DMS79 (cell line): Measurements from ENCODE around the gene LPCAT2.

Source experiments
- DNase-seq: peaks from one replicate; lab custom pipeline; 2025; lab: John Stamatoyannopoulos, UW

Gene LPCAT2

DNA sequence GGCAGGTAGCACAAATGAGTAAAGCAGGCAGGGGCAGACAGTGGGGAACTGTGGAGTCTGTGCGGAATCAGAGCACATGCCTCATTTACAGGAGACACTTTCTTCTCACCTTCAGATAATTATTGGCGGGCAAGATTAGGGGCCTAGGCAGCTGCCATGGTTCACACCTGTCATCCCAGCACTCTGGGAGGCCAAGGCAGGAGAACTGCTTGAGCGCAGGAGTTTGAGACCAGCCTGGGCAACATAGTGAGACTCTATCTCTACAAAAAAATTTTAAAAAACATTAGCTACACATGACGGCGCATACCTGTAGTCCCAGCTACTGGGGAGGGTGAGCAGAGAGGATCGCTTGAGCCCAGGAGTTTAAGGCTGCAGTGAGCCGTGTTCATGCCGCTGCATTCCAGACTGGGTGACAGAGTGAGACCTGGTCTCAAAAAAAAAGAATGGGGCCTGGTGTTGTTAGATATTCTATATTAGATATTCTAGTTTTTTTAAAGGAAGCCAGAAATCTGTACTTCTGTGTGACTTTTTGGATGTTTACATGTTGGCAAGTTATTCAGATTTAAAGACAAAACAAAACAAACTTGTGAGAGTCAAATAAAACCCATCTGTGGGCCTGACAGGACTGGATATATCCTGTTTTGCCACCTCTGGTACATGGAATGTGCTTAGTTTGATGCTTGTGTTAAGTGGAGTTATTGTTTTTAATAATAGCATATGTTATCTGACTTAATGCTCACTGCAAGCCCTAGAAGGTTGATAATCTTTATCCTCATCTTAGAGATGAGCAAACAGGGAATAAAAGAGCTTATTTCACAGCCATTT is 4.9 kb upstream of the LPCAT2 start:
- no peak for DNase-seq

DNA sequence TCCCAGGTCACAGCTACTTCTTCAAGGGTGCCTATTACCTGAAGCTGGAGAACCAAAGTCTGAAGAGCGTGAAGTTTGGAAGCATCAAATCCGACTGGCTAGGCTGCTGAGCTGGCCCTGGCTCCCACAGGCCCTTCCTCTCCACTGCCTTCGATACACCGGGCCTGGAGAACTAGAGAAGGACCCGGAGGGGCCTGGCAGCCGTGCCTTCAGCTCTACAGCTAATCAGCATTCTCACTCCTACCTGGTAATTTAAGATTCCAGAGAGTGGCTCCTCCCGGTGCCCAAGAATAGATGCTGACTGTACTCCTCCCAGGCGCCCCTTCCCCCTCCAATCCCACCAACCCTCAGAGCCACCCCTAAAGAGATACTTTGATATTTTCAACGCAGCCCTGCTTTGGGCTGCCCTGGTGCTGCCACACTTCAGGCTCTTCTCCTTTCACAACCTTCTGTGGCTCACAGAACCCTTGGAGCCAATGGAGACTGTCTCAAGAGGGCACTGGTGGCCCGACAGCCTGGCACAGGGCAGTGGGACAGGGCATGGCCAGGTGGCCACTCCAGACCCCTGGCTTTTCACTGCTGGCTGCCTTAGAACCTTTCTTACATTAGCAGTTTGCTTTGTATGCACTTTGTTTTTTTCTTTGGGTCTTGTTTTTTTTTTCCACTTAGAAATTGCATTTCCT is 3.4 kb upstream of the LPCAT2 start:
- no peak for DNase-seq

DNA sequence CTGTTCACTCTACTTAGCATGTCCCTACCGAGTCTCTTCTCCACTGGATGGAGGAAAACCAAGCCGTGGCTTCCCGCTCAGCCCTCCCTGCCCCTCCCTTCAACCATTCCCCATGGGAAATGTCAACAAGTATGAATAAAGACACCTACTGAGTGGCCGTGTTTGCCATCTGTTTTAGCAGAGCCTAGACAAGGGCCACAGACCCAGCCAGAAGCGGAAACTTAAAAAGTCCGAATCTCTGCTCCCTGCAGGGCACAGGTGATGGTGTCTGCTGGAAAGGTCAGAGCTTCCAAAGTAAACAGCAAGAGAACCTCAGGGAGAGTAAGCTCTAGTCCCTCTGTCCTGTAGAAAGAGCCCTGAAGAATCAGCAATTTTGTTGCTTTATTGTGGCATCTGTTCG is 2.8 kb upstream of the LPCAT2 start:
- no peak for DNase-seq

DNA sequence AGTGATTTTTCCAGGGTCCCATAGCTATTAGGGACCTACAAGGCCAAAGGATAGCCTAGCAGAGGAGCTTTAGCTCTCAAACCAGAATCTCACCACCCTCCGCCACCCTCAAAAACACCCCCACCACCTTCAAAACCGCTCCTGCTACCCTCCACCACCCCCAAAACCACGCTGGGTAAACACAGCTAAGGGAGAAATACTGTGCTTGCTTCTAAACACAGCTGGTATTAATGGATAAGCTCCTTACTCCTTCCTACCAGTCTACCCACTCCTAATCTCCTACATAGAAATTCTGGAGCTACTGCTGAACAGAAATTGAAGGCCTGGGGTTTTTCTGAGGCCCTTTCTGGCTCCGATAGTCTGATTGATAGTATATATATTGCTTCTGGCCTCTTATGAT is 2.2 kb upstream of the LPCAT2 start:
- no peak for DNase-seq

DNA sequence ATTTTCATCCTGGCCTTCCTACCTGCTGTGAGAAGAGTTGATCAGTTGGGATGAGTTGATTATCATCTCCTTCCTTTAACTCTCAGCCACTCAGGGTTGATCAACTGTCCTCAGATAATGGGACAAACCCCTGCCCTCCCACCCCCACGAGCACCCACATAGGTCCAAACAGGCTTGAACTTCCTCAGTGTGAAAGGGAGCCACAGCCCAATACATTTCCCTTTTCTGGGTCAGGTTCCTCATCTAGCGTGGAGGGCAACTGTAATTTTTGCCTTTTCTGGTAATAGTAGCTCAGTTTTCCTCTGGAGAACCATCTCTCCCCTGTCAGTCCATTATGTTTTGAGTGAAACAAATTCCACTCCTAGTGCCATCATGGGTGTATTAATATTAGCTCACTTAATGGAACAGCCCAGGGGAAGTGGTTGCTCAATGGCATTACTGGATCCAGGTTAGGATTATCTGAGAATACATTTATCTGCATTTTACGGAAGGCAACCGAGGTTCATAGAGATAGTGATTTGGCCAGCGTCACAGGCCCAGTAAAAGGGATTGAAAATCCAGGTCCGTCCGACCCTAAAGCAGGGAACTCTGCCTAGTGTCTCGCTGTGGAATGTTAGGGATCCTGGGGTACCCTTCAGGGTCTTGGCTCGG is 476 bp upstream of the LPCAT2 start:
- DNase-seq = no peak

DNA sequence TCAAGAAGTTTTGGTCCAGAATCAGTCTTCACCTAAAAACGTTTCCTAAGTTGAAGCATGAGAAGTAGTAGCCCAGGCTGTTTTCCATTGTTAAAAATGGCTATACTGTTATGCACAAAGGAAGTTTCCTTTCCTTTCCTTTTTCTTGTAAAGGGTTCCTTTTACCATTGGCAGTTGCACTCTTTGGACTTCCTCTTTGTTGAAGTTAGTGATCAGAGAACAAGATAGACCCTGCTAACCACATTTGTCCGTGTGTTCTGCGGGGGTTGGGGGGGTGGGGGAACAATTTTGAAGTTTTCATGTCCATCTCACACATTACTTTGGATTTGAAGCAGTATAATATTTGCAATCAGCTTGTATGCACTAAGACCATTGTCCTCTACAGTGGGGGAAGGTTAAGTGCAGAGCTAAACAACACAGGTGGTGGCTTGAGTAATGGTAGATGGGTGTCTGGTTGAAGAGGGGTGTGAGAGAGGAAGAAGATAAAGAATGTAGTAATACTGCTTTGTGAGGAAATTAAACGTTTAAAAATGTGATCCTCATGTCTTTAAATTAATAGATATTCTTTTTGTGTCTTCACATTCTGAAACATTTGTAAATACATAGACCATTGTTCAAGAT is 1.4 kb downstream of the LPCAT2 start:
- DNase-seq = no peak

DNA sequence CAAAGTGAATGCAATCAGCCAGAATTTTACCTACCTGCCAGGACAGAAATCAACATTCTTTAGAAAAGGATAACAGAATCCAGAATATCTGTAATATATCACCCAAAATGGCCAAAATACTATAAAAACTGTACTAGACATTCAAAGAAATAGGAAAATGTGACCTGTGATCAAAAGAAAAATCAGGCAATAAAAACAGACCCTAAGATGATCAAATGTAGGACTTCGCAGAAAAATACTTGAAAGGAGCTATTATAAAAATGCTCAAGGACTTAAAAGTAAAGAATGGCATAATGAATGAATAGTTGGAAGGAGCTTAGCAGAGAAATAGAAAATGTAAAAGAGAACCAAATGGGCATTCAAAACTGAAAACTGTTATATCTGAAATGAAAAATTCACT is 4.1 kb downstream of the LPCAT2 start:
- no peak for DNase-seq

DNA sequence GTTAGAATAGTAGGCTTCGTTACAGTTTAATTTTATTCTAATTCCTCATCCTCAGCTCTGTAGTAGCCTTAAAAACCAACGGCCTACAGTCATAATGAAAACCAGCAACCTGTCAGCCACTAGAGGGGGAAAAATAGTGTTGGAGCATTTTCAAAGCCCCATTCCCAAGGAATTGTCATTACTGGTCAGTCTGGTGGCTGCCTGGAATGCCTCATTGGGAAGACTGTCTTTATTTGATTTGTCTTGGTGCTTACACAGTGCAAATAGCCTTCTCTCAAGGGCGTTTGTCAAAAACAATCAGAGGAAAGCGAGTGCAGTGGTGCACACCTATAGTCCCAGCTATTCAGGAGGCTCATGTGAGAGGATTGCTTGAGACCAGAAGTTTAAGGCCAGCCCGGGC is 4.7 kb downstream of the LPCAT2 start:
- no peak for DNase-seq

DNA sequence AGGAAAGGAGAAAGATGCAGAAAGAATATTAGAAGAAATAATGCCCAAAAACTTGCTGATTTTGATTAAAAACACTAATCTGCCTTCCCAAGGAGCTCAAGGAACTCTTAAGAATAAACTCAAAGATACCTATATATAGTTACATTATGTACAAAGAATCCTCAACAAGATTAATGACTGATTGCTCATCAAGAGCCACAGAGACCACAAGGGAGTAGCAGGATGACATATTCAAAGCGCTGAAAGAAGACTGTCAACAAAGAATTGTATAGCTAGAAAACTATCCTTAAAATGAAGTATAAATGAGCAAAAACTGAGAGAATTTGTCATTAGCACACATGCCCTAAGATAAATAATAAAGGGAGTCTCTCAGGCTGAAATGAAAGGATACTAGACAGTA is 6.2 kb downstream of the LPCAT2 start:
- DNase-seq = no peak

DNA sequence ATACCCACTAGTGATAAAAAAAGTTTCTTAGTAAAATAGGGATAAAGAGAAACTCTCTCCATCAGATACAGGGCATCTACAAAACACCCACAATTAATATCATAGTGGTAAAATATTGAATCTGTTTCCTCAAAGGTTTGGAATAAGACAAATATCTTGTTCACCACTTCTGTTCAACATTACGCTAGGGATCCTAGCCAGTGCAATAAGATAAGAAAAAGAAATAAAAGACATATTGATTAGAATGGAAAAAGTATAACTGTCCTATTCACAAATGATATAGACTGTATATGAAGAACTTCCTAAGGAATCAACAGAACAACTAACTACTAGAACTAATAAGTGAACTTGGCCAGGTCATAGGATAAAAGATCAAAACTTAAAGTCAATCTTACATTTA is 12.9 kb downstream of the LPCAT2 start:
- no peak for DNase-seq

DNA sequence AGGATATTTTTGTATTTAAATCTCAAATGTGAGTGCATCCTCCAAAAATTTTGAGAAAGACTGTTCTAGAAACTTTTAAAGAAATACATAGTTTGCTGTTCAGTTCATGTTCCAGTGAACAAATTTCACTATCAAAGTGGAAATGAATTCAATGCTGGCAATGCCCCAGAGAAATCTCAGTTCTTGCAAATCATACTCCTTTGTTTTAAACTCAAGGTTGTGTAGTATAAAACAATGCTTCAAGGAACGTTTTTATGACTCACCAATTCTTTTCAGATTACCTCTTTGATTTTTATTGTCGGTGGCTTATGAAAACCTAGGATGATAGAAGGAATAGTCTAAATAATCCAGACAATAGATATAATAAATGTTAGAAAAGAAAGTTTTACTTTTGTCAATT is 17.6 kb downstream of the LPCAT2 start:
- DNase-seq = no peak

DNA sequence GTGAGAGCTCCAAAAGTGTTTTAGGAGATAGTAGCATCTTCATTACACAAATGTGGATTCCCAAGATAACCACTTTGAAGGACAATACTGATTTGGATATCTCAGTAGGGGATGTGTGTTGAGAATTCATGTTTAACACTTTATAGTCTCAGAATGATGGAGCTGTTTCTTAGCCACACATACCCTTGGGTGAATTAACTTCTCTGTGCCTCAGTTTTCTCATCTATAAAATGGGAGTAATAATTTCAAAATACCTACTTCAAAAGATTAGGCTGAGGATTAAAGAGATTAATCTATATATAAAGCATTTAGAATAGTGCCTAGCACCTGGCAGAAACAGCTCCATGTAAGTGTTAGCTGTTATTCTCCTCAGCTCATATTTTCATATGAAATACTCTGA is 19.0 kb downstream of the LPCAT2 start:
- no peak for DNase-seq

DNA sequence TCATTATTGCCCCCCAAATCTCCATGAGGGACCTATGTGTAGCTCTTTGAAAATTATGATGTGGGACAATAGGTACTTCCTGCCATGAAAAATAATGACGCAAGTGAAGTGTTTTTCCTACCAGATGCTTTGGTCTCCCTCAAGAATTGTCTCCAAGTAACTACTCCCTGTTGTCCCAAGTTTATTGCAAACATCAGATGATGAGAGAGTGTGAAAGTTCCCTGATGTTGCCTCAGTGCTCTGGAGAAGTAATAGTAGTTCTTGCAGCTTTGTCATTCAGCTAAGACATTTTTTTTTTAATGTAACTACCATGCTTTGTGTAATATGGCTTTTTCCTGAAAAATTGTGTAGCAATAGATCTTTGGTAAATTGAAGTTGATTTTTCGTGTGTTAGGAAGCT is 20.1 kb downstream of the LPCAT2 start:
- no peak for DNase-seq

DNA sequence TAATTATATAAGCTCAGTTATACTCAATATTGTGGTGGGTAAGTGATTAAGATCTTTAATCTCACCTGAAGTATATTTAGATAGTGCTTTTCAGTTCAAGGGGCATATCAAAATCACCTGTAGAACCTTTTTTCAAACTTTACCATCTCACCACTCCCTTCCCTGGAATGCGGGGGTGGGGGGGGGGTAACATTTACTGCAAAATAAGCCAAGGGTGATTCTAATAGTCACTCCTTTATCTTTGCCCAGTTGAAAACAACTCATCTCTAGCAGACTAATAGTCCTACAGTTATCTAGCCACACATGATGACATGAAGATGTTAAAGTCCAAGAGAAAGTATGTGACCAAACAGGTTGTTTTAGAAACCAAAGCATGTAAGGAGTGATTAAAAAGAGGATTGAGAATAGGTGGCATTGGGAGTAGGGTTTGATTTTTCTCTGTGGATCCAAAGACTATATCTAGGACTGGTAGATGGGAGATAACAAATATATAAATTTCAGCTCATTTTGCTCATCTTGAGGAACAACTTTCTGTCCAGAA is 21.5 kb downstream of the LPCAT2 start:
- no peak for DNase-seq

DNA sequence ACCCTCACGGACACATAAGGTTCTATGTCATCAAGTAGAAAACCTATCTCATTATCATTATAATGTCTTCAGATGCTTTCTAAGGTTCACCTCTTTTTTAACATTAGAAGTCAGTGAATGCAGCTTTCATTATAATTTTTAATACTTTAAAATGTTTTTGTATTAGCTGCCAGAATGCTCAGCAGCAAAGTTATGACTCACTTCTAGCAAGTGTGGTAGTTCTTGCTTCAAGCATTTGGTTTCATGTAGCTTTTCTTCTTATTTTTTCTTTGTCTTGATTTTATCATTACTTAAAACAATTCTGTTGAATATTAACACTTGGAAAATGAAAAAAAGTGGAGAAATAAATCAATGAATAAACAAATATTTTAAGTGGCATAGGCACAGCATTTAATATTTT is 23.4 kb downstream of the LPCAT2 start:
- no peak for DNase-seq

DNA sequence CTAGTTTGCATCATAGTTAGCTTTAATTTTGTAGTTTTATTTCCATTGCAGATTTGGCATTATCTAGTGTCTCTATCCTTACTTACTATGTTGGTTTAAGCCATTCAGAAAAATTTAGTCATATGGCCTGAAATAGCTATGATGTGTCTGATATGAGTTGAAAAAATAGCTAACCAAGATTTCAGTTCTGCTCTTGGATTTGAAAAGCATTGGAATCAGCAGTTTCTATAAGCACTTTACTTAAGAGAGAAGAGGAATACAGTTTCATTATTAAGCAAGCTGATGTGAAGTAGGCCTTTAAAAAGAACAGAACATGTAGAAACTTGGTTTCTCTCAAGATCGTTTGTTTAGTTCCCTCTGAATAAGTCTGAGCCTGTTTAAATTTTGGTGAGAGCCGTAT is 25.9 kb downstream of the LPCAT2 start:
- peak; percentile 30 for DNase-seq

DNA sequence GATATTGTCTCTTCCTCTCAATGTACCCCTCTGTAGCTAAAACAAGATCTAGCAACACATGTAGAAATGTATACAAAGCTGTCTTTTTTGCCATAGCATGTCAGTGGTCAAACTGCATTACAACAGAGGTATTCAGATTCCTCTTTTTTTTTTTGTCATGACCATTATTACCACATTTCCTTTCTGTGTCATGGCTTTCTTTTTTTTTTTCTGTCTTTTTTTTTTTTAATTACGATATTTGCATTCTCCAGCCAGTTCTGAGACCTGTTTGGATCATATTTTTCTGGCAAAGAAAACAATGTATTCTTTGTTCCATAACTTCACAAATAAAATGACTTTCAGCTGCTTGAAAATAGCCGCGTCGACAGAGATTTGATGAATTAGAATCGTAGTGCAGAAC is 30.2 kb downstream of the LPCAT2 start:
- DNase-seq = no peak

DNA sequence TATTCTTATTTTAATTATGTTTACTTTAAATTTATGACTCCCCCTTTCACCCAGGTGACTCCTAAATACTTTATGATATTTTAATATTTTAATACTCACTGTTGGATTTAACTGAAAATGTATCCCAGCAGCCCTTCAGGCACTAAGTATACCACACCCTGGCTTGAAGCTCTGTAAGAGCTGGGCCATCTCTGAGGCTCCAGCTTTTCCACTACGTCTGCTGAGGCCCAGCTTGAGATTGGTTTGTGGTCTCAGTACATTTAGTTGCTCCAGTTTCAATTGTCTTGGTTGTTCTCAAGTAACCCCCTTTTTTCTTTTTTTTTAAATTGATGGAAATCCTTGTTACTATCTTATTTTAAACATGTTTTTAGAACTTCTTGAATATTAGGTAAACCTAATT is 30.6 kb downstream of the LPCAT2 start:
- no peak for DNase-seq

DNA sequence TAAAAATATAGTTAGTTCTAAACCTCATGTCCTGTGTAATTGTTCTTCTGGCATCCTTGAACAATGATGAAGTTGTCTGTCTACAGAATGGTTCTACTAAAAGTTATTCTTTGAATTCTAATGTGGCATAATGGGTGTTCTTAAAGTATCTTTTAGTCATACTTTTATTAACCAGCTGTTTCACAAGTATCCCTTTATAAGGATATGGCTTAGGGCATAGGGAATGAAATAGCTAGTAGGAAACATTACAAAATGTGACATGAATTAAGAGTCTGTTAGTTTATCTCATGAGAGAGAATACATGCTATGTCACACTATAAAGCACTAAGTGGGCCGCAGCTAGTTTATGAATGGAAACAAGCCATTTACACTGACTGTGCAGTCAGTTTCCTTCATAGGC is 31.3 kb downstream of the LPCAT2 start:
- DNase-seq = no peak

DNA sequence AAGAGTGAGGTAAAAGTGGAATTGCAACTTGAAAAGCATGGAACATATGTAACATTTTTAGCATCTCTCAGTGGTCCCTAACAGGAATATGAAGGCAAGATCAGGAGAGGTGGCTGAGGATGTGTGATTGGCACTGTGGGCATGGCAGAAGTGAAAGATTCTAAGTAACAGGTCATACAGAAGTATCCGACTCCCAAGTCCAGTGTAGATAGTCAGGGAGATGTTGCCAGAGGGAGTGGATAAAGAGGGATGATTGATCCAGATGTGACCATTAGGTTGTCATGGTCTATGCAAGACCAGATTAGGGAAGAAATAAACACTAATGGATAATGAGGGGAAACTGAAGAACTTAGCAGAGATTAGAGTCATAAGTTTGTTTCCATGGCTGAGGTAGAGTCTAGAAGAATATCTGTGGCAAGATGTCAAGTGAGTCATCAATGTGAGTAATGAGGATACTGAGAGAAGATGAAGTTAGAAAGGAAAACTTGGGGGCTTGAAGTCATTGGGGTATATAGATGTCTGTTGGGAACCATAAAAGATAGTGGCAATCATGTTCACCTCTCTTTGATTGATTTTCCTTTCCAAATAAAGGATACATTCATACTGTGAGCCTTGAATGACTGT is 33.7 kb downstream of the LPCAT2 start:
- no peak for DNase-seq

DNA sequence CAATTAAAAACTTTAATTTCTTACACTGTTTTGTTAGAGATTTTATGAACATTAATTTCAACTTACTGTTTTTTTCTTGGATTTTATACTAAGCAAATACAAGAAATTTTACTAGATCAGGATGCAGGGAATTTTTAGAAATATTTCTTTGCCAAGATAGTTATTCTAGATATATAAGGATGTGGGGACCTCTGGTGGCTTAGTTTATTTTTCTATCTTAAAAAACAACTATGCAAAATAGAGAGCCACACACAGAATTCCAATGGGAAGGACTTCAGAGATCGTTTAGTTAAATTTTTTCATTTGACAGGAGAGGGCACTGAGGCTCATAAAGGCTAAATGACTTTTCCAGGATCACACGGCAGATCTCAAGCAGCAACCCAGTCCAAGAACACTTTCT is 34.6 kb downstream of the LPCAT2 start:
- DNase-seq = no peak

DNA sequence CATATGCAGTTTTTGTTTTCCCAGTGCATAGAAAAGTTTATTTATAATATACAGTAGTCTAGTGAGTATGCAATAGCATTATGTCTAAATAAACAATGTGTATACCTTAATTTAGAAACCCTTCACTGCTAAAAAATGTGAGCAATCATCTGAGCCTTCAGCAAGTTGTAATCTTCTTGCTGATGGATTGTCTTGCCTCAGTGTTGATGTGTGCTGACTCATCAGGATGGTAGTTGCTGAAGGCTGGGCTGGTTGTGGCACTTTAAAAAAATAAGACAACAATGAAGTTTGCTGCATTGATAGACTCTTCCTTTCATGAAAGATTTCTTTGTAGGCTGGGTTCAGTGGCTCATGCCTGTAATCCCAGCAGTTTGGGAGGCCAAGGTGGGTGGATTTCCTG is 43.7 kb downstream of the LPCAT2 start:
- no peak for DNase-seq
